Chondrocyte (in vitro differentiated cells): Measurements from ENCODE around the gene WNK1. TPM values are rescaled to one million over a fixed set of nuclear protein-coding genes. Genes with fewer than 3 reads are reported as not detected.

Experiments used
- DNase-seq: peaks from one replicate; pipeline ENCODE4 v3.0.0; 2021; ENCODE audit warnings: mixed read lengths, low spot score
- H3K27ac Mint-ChIP-seq: one replicate; pipeline ENCODE4 v1.8.0; 2021; ENCODE audit warnings: mild to moderate bottlenecking, moderate library complexity, mixed read lengths; ENCODE audit not compliant: unreplicated experiment
- H3K27me3 Mint-ChIP-seq: 2 replicates; pipeline ENCODE4 v1.8.0; 2021; ENCODE audit warnings: low read depth, mixed read lengths
- H3K36me3 Mint-ChIP-seq: 2 replicates; pipeline ENCODE4 v1.8.0; 2021; ENCODE audit warnings: low read depth, mixed read lengths
- H3K4me1 Mint-ChIP-seq: 2 replicates; pipeline ENCODE4 v1.8.0; 2021; ENCODE audit warnings: low read depth, mild to moderate bottlenecking, mixed read lengths
- H3K4me3 Mint-ChIP-seq: one replicate; pipeline ENCODE4 v1.8.0; 2021; ENCODE audit warnings: mild to moderate bottlenecking, moderate library complexity, mixed read lengths; ENCODE audit not compliant: unreplicated experiment
- H3K9me3 Mint-ChIP-seq: 2 replicates; pipeline ENCODE4 v1.8.0; 2021; ENCODE audit warnings: low read depth, mixed read lengths
- CTCF ChIP-seq: fragments of 200-600 bp; sonication (generic); IDR thresholded peaks from 2 replicates; pipeline ENCODE4 v1.5.0; 2021; ENCODE audit warnings: antibody characterized with exemption, mild to moderate bottlenecking, moderate library complexity
- total RNA-seq: library from RNA; stranded (reverse); gene quantifications from 3 replicates; pipeline ENCODE4 v1.2.1, GENCODE V29; 2021

The WNK1 gene
- total RNA-seq, 1 donor from 2014 or later = 163 TPM

GRCh38 chr12:958588-959123, 206.3 kb downstream of the WNK1 start:
- H3K4me1 Mint-ChIP-seq = peaks cover 13% of the 10 kb centered on the region
- no peaks in the 10 kb centered on the region for H3K36me3 Mint-ChIP-seq
- TF ChIP-seq CTCF = no peak
- DNase-seq = no peak
- H3K9me3 Mint-ChIP-seq = no peaks in the 10 kb centered on the region
- H3K27ac Mint-ChIP-seq = no peak overlapping the region
- no peak overlapping the region for H3K4me3 Mint-ChIP-seq
- H3K27me3 Mint-ChIP-seq = no peaks in the 10 kb centered on the region

Other genes with a start within 250 kb of the WNK1 start
- gene NINJ2, start 89.1 kb upstream of the WNK1 start, total RNA-seq = 1.3 to 14.6 TPM (median 2.1 TPM) in 3 replicates
- 9.6 to 13.0 TPM (median 9.9 TPM) in 3 replicates for gene RAD52, start 197.1 kb downstream of the WNK1 start, total RNA-seq
- gene ERC1, start 238.6 kb downstream of the WNK1 start, total RNA-seq = 79.3 to 102 TPM (median 83.6 TPM) in 3 replicates